HG02938 (cell line): ENCODE measurements around the gene USP17L5.
"Not testable (repeated sequence)": the region's sequence is repeated elsewhere in the genome, so short reads cannot be mapped to it uniquely, and the experiment has no call there.

Source experiments
- ATAC-seq: cut with Tn5 transposase; IDR thresholded peaks from one replicate; pipeline ENCODE4 v1.9.1; 2021; ENCODE audit warnings: mild to moderate bottlenecking, moderate library complexity; ENCODE audit not compliant: unreplicated experiment

USP17L5 gene

GRCh38 chr4:9339103-9339502, at the start of gene USP17L5:
Gene USP17L5 (plus strand): TSS chr4:9339403. CDS start chr4:9339403, 0 bp downstream.
- not testable (repeated sequence) for ATAC-seq

GRCh38 chr4:9324191-9324590, 15.0 kb upstream of the USP17L5 start:
- ATAC-seq, result not testable (repeated sequence)

GRCh38 chr4:9324865-9325264, 14.3 kb upstream of the USP17L5 start, which contains the start of gene USP17L24:
Gene USP17L24 (plus strand): TSS chr4:9325165. CDS start chr4:9325165, 0 bp downstream.
- not testable (repeated sequence) for ATAC-seq

GRCh38 chr4:9329611-9330010, 9.6 kb upstream of the USP17L5 start, which contains the start of gene USP17L25:
Gene USP17L25 (plus strand): TSS chr4:9329911. CDS start chr4:9329911, 0 bp downstream.
- ATAC-seq, result not testable (repeated sequence)

- ATAC-seq, result not testable (repeated sequence)
Measured at GRCh38 chr4:9334358-9334757, 4.8 kb upstream of the USP17L5 start, which contains the start of gene USP17L26. Gene USP17L26 (plus strand): TSS chr4:9334658. CDS start chr4:9334658, 0 bp downstream.

GRCh38 chr4:9343848-9344247, 4.6 kb downstream of the USP17L5 start, which contains the start of gene USP17L27:
Gene USP17L27 (plus strand): TSS chr4:9344148. CDS start chr4:9344148, 0 bp downstream.
- ATAC-seq, result not testable (repeated sequence)

- not testable (repeated sequence) for ATAC-seq
Measured at GRCh38 chr4:9348593-9348992, 9.4 kb downstream of the USP17L5 start, which contains the start of gene USP17L28. Gene USP17L28 (plus strand): TSS chr4:9348893. CDS start chr4:9348893, 0 bp downstream.

GRCh38 chr4:9350866-9351265, 11.7 kb downstream of the USP17L5 start:
- not testable (repeated sequence) for ATAC-seq

GRCh38 chr4:9353338-9353737, 14.1 kb downstream of the USP17L5 start, which contains the start of gene USP17L29:
Gene USP17L29 (plus strand): TSS chr4:9353638. CDS start chr4:9353638, 0 bp downstream.
- not testable (repeated sequence) for ATAC-seq

- ATAC-seq, result not testable (repeated sequence)
Measured at GRCh38 chr4:9362829-9363228, 23.6 kb downstream of the USP17L5 start, which contains the start of gene USP17L30. Gene USP17L30 (plus strand): TSS chr4:9363129. CDS start chr4:9363129, 0 bp downstream.

- ATAC-seq, result not testable (repeated sequence)
Measured at GRCh38 chr4:9379881-9380280, 40.7 kb downstream of the USP17L5 start.

- ATAC-seq, result not testable (repeated sequence)
Measured at GRCh38 chr4:9381012-9381534, 41.9 kb downstream of the USP17L5 start.

GRCh38 chr4:9384126-9384525, 44.9 kb downstream of the USP17L5 start:
- ATAC-seq, result no peak

GRCh38 chr4:9389001-9389400, 49.8 kb downstream of the USP17L5 start:
- not testable (repeated sequence) for ATAC-seq
